ENCODE measurements around the gene BTBD9. TPM values are rescaled to one million over a fixed set of nuclear protein-coding genes. Genes with fewer than 3 reads are reported as not detected.
"Not testable (repeated sequence)": the region's sequence is repeated elsewhere in the genome, so short reads cannot be mapped to it uniquely, and the experiment has no call there.

BTBD9 gene
- total RNA-seq, 1 experiment from 2014 or later = 8.9 TPM

GRCh38 chr6:38427492-38428210 lies 212.1 kb downstream of the BTBD9 start:
- Mint-ChIP-seq H3K4me3 (peak overlapping the region in 1 of 2 experiments; percentile 33; a peak in 4 of 5 replicates), H3K9me3 (peaks cover 5 to 9% of the 10 kb centered on the region in 2 experiments; a peak in 4 of 5 replicates), H3K36me3 (ENCODE audit: insufficient read depth in 1 of 3, low read depth in 3 of 3) (peaks cover 0 to 8% (median 0%) of the 10 kb centered on the region in 3 experiments; a peak in 1 of 7 replicates), H3K4me1 (peaks cover 35 to 36% of the 10 kb centered on the region in 2 experiments), H3K27ac (peak overlapping the region in 1 of 3 experiments; percentile 21; a peak in 3 of 7 replicates), H3K27me3 (ENCODE audit: low read depth) (peaks cover 4% of the 10 kb centered on the region)
- Histone ChIP-seq H3K56ac (ENCODE audit: insufficient read length, low read depth, low read length) (no peak overlapping the region), H4K20me1 (ENCODE audit: control insufficient read depth, insufficient read depth, insufficient read length) (no peaks in the 10 kb centered on the region), H3K27ac (ENCODE audit: insufficient read length, low read depth, low read length) (no peak overlapping the region), H3K79me1 (ENCODE audit: insufficient read depth, low read depth, low read length, poor library complexity, severe bottlenecking) (no peaks in the 10 kb centered on the region), H2BK15ac (ENCODE audit: low read depth, low read length) (no peak overlapping the region), H2BK5ac (ENCODE audit: insufficient read length, low read length) (no peak overlapping the region), H2BK12ac (ENCODE audit: insufficient read length, low read depth, low read length) (no peak overlapping the region), H3K18ac (ENCODE audit: insufficient read length, low read depth, low read length) (no peak overlapping the region), H2BK20ac (ENCODE audit: low read depth, low read length, poor library complexity, severe bottlenecking) (no peak overlapping the region), H3K9me3 (ENCODE audit: control insufficient read depth, low read depth, low read length) (no peaks in the 10 kb centered on the region), H3K4me2 (ENCODE audit: insufficient read depth, insufficient read length, low read length) (peak overlapping the region; percentile 23), H3K9ac (ENCODE audit: extremely low read depth, insufficient read length, low read length) (no peak overlapping the region), H4K8ac (replicated peaks; ENCODE audit: insufficient read length, low read depth, low read length) (no peak overlapping the region), H3K27me3 (ENCODE audit: insufficient read depth, low read length) (no peaks in the 10 kb centered on the region), H3K4ac (ENCODE audit: low read depth, low read length) (no peak overlapping the region), H3K79me2 (ENCODE audit: insufficient read depth, low read length) (no peaks in the 10 kb centered on the region), H2BK120ac (ENCODE audit: low read depth, low read length, poor library complexity, severe bottlenecking) (no peak overlapping the region), H4K91ac (ENCODE audit: insufficient read length, low read depth, low read length) (no peak overlapping the region), H3K23me2 (ENCODE audit: insufficient read length, low read depth, low read length, poor library complexity, severe bottlenecking) (no peaks in the 10 kb centered on the region), H3T11ph (ENCODE audit: low read length) (no peak overlapping the region), H2AK5ac (ENCODE audit: insufficient read length, low read length) (no peak overlapping the region), H3K14ac (ENCODE audit: insufficient read depth, low read length) (no peak overlapping the region), H3K4me1 (ENCODE audit: insufficient read depth, low read length) (peaks cover 7% of the 10 kb centered on the region), H2AFZ (ENCODE audit: low read length) (no peak overlapping the region), H4K5ac (ENCODE audit: insufficient read length, low read depth, low read length) (no peak overlapping the region), H3K23ac (ENCODE audit: insufficient read length, low read depth, low read length) (no peak overlapping the region)
- TF ChIP-seq CTCF (conservative IDR thresholded peaks at IDR 0.05) = no peak
- no peak for DNase-seq
- WGBS (ENCODE audit: extremely low coverage, insufficient read length, low lambda C conversion rate) = no CpG with 5 or more reads among the region's 2 CpGs

GRCh38 chr6:38425788-38426488 lies 213.8 kb downstream of the BTBD9 start:
- Mint-ChIP-seq H3K27ac (peak overlapping the region in 1 of 3 experiments; percentile 44; a peak in 4 of 7 replicates), H3K4me1 (peaks cover 34 to 35% of the 10 kb centered on the region in 2 experiments)
- H3K79me2 ChIP-seq (ENCODE audit: insufficient read depth, low read length); H3K56ac ChIP-seq (ENCODE audit: insufficient read length, low read depth, low read length); H3K14ac ChIP-seq (ENCODE audit: insufficient read depth, low read length); H4K8ac ChIP-seq (replicated peaks; ENCODE audit: insufficient read length, low read depth, low read length); H3K9ac ChIP-seq (ENCODE audit: extremely low read depth, insufficient read length, low read length); H2BK15ac ChIP-seq (ENCODE audit: low read depth, low read length); H3K79me1 ChIP-seq (ENCODE audit: insufficient read depth, low read depth, low read length, poor library complexity, severe bottlenecking); H3K36me3 Mint-ChIP-seq (ENCODE audit: insufficient read depth in 1 of 3, low read depth in 3 of 3); H4K20me1 ChIP-seq (ENCODE audit: control insufficient read depth, insufficient read depth, insufficient read length); H2AFZ ChIP-seq (ENCODE audit: low read length); H3K9me3 ChIP-seq (ENCODE audit: control insufficient read depth, low read depth, low read length); DNase-seq; H3K27me3 ChIP-seq (ENCODE audit: insufficient read depth, low read length); H2BK120ac ChIP-seq (ENCODE audit: low read depth, low read length, poor library complexity, severe bottlenecking); H3K18ac ChIP-seq (ENCODE audit: insufficient read length, low read depth, low read length); H3K23me2 ChIP-seq (ENCODE audit: insufficient read length, low read depth, low read length, poor library complexity, severe bottlenecking); H3T11ph ChIP-seq (ENCODE audit: low read length); H4K5ac ChIP-seq (ENCODE audit: insufficient read length, low read depth, low read length); H3K4me1 ChIP-seq (ENCODE audit: insufficient read depth, low read length); H3K27me3 Mint-ChIP-seq (ENCODE audit: low read depth); H3K9me3 Mint-ChIP-seq; H3K23ac ChIP-seq (ENCODE audit: insufficient read length, low read depth, low read length); H3K4me3 Mint-ChIP-seq; H3K27ac ChIP-seq (ENCODE audit: insufficient read length, low read depth, low read length); H3K4me2 ChIP-seq (ENCODE audit: insufficient read depth, insufficient read length, low read length); H4K91ac ChIP-seq (ENCODE audit: insufficient read length, low read depth, low read length); H2AK5ac ChIP-seq (ENCODE audit: insufficient read length, low read length); H2BK5ac ChIP-seq (ENCODE audit: insufficient read length, low read length); H3K4ac ChIP-seq (ENCODE audit: low read depth, low read length); H2BK20ac ChIP-seq (ENCODE audit: low read depth, low read length, poor library complexity, severe bottlenecking); H2BK12ac ChIP-seq (ENCODE audit: insufficient read length, low read depth, low read length): not testable (repeated sequence)
- no CpG with 5 or more reads among the region's 11 CpGs for WGBS (ENCODE audit: extremely low coverage, insufficient read length, low lambda C conversion rate)

Data from H9 (cell line).